Stimulated activated naive CD8-positive, alpha-beta T cell treated with anti-CD3 and anti-CD28 coated beads, Interleukin-15, Interleukin-2, amounts not matched to agents 100 ng/mL and 50 ng/mL, for 24 hours (primary cell): ENCODE measurements around the gene IFI44.

Source experiments
- H3K27ac Mint-ChIP-seq: one replicate; pipeline ENCODE4 v1.8.0; 2021; ENCODE audit warnings: mild to moderate bottlenecking, mixed read lengths
- H3K27me3 Mint-ChIP-seq: one replicate; pipeline ENCODE4 v1.8.0; 2021; ENCODE audit warnings: mixed read lengths
- H3K36me3 Mint-ChIP-seq: one replicate; pipeline ENCODE4 v1.8.0; 2021; ENCODE audit warnings: low read depth, mixed read lengths
- H3K4me1 Mint-ChIP-seq: one replicate; pipeline ENCODE4 v1.8.0; 2021; ENCODE audit warnings: low read depth, mixed read lengths
- H3K4me3 Mint-ChIP-seq: one replicate; pipeline ENCODE4 v1.8.0; 2021; ENCODE audit warnings: mild to moderate bottlenecking, mixed read lengths
- H3K9me3 Mint-ChIP-seq: one replicate; pipeline ENCODE4 v1.8.0; 2021; ENCODE audit warnings: mixed read lengths

The IFI44 gene

DNA sequence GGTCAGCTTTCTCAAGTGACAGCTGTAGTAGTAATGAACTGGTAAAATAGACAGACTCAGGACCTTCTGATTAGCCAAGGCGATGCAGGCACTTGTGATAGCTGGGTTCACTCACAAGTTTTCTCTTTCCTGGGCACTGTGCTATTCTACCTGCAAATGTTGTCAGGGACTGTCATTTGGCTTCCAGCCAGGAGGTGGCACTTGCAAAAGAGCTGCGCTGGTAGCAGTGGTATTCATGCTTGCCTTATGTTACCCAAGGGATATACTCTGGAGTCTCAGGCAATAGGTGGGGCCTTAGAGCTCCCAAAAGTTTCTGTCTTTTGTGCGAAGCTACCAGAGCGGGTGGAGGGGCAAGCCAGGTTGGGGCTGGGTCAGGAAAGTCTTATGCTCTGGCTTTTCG lies 23.5 kb downstream of the IFI44 start:
- Mint-ChIP-seq H3K27me3 (no peaks in the 10 kb centered on the region), H3K9me3 (no peaks in the 10 kb centered on the region), H3K4me1 (peaks cover 3% of the 10 kb centered on the region), H3K4me3 (no peak overlapping the region), H3K27ac (no peak overlapping the region), H3K36me3 (no peaks in the 10 kb centered on the region)

DNA sequence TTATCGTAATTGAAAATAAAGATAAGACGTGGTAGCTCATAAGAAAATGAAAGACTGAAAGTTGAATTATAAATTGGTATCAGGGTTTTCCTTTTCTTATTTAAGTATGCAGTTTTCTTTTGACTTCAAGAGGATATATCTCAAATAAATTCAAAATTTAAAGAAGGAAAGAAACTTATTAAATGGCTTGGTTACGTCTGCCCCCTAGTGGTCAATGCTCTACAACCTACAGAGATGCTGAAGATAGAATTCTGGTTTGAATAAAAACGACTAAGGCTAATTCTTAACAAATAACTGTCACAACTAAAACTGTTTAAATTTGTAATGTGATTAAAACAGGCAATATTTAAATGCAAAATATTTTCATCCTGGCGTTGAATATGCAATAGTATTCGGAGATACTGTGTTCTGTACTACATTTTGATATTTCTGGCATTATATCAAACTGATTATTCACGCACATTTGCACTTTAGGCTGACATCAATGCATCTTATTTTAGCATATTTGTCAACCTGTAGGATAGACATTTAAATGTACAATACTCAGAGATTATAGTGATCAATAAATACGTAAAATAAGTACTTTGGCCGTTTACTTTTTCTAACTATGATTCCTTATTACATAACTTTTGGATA lies 26.8 kb downstream of the IFI44 start:
- no peaks in the 10 kb centered on the region for H3K36me3 Mint-ChIP-seq
- peaks cover 7% of the 10 kb centered on the region for H3K4me1 Mint-ChIP-seq
- no peak overlapping the region for H3K27ac Mint-ChIP-seq
- no peaks in the 10 kb centered on the region for H3K9me3 Mint-ChIP-seq
- peaks cover 8% of the 10 kb centered on the region for H3K27me3 Mint-ChIP-seq
- no peak overlapping the region for H3K4me3 Mint-ChIP-seq

DNA sequence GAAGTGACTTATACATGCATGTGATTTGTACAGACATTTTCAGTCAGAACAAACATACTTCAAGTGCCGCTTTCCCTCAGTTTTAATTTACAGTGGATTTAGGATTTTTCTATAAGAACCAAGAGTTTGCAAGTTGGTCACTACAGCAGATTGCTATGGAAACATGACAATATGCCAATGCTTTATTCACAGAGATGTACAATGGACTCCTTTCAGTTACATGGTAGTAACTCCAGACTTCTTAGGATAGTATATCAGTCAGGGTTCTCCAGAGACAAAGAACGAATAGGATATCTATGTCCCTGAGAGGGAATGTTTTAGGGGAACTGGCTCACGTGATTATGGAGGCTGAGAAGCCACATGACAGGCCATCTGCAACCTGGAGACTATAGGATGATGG lies 27.4 kb downstream of the IFI44 start:
- Mint-ChIP-seq H3K36me3 (no peaks in the 10 kb centered on the region), H3K9me3 (no peaks in the 10 kb centered on the region)

DNA sequence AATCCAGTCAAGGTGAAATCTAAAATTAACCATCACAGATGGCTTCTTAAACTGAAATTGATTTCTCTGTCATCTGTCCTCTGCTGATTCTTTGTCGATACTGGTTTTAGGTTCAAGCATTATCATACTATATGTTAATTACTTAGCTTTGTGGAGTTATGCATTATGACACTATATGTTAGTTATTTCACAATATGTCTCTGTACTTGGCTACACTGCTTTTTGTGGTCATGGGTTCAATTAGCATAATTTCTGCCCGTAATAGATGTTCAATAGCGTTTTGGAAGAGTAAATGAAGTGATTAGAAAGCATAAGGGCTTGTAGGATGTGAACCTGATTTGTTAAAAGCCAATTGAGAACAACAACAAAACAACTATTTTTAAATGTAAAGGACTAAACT lies 28.2 kb downstream of the IFI44 start:
- H3K9me3 Mint-ChIP-seq = no peaks in the 10 kb centered on the region
- H3K36me3 Mint-ChIP-seq = no peaks in the 10 kb centered on the region
- no peak overlapping the region for H3K4me3 Mint-ChIP-seq
- peaks cover 7% of the 10 kb centered on the region for H3K4me1 Mint-ChIP-seq
- peaks cover 10% of the 10 kb centered on the region for H3K27me3 Mint-ChIP-seq
- H3K27ac Mint-ChIP-seq = no peak overlapping the region

More for the DNA sequence above, 27.4 kb downstream of the IFI44 start:
- H3K4me3 Mint-ChIP-seq = no peak overlapping the region
- peaks cover 7% of the 10 kb centered on the region for H3K4me1 Mint-ChIP-seq
- no peak overlapping the region for H3K27ac Mint-ChIP-seq
- H3K27me3 Mint-ChIP-seq = peaks cover 10% of the 10 kb centered on the region

DNA sequence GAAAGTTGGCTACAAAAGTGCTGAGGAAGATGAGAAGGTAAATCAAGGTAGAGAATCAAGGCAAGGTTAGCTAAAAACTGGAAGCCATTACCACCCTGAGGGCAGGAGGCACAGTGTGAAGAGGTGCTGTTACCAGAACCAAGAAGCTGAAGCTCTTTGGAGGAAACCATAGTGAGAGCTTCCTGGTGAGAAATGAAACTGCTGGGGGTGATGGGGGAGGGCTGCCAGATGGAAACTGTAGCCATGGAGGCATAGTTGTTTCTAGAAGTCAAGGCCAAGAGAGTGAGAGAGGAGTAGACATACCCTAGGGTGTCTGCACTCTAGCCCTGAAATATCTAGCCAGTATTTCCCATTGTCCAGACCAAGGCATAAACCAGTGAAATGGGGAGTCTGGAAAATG lies 28.7 kb downstream of the IFI44 start:
- H3K9me3 Mint-ChIP-seq = no peaks in the 10 kb centered on the region
- no peak overlapping the region for H3K27ac Mint-ChIP-seq
- no peaks in the 10 kb centered on the region for H3K36me3 Mint-ChIP-seq
- no peak overlapping the region for H3K4me3 Mint-ChIP-seq
- peaks cover 7% of the 10 kb centered on the region for H3K4me1 Mint-ChIP-seq
- H3K27me3 Mint-ChIP-seq = peaks cover 10% of the 10 kb centered on the region

DNA sequence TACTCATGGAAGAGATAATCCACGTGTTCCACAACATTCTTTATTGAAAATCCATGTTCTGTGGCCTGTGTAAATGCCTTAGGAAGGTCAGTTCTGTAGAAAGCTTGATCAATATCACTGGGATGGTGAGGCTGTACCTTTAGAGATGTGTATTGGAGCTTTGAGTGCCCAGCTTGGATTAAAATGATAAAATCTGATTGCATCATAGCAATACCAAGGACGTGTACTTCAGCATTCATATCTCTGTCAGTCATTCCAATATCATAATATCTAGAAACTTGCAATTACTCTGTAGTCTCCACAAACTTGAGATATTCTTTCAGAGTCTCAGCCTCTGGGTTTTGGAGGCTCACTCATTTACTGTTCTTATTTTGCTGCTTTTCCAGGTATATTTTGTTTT lies 31.6 kb downstream of the IFI44 start:
- Mint-ChIP-seq H3K4me1 (peaks cover 7% of the 10 kb centered on the region), H3K27me3 (peaks cover 16% of the 10 kb centered on the region), H3K36me3 (no peaks in the 10 kb centered on the region), H3K4me3 (no peak overlapping the region), H3K27ac (no peak overlapping the region), H3K9me3 (no peaks in the 10 kb centered on the region)

DNA sequence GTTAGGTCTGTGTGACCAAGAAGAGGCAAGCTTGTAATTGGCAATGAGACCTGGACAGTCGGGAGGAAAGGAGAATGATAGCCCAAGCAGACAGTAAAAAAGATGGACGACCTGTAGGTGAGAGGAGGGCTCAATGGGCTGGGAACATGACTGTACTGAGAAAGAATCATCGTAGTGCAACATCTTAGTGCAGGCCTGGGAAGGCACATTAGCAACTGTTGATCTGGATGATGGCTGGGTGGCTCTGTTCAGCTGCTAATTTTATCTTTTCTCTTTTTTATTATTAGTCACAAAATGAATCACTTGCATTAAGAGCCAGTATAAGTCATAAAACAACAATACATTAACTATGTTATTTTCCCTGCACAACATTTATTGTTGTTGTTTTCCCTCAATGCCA lies 32.9 kb downstream of the IFI44 start:
- H3K27ac Mint-ChIP-seq = no peak overlapping the region
- H3K4me1 Mint-ChIP-seq = peaks cover 7% of the 10 kb centered on the region
- peaks cover 16% of the 10 kb centered on the region for H3K27me3 Mint-ChIP-seq
- H3K36me3 Mint-ChIP-seq = no peaks in the 10 kb centered on the region
- H3K9me3 Mint-ChIP-seq = no peaks in the 10 kb centered on the region
- no peak overlapping the region for H3K4me3 Mint-ChIP-seq

DNA sequence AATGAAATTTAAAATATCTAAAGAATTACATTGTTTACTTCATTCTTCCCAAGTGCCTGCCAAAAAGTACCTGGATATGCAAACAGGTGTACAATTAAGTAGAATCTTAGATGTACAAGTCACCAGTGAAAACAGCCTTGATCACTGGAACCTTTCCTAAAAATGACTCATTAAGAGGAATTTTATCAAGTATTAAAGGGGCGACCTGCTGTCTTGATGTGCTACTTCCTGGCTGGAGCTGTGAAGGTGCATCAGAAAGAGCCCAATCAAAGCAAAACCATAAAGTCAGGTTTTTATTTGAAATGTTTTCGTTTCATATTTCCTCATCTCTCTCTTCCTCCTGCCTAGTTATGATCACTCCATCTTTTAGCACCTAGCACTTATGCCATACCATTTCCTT lies 33.4 kb downstream of the IFI44 start:
- no peak overlapping the region for H3K4me3 Mint-ChIP-seq
- H3K27ac Mint-ChIP-seq = no peak overlapping the region

DNA sequence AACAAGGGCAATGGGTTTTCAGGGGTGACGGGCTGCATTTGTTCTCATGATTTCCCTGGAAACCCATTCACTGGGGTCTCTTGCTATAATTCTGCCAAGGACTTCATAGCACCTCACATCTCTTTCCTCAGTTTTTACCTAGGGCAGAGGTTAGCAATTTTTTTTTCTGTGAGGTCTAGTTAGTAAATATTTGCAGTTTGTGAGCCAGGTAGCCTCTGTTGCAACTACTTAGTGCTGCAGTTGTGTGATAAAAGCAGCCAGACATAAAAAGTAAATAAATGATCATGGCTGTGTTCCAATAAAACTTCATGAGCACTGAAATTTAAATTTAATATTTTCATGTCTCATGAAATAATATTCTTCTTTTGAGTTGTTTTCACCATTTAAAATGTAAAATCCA lies 37.7 kb downstream of the IFI44 start:
- Mint-ChIP-seq H3K27ac (no peak overlapping the region), H3K27me3 (peaks cover 9% of the 10 kb centered on the region), H3K9me3 (no peaks in the 10 kb centered on the region), H3K4me3 (no peak overlapping the region), H3K36me3 (no peaks in the 10 kb centered on the region), H3K4me1 (peaks cover 2% of the 10 kb centered on the region)

More for the DNA sequence above, 33.4 kb downstream of the IFI44 start:
- H3K9me3 Mint-ChIP-seq = no peaks in the 10 kb centered on the region
- peaks cover 4% of the 10 kb centered on the region for H3K4me1 Mint-ChIP-seq
- H3K27me3 Mint-ChIP-seq = peaks cover 16% of the 10 kb centered on the region
- H3K36me3 Mint-ChIP-seq = no peaks in the 10 kb centered on the region

DNA sequence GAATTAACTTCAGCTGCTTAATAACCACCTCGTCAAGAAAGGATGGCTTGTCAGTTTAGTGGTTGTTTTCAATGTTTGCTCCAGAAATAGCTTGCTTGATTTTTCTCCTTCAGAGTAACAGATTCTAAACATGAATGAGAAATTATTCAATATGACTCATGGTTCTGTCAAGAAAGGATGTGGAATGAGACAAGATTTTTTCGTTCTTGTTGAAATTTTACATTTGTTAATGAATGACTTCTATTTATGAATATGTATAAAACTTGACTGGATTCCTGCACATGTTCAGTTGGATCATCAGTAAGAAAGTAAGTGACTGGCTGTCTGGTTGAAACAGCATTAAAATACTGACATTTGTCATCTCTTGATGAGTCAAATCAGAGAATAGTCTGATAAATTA lies 38.3 kb downstream of the IFI44 start:
- H3K36me3 Mint-ChIP-seq = no peaks in the 10 kb centered on the region
- H3K4me3 Mint-ChIP-seq = no peak overlapping the region
- H3K27me3 Mint-ChIP-seq = peaks cover 9% of the 10 kb centered on the region
- H3K4me1 Mint-ChIP-seq = peaks cover 3% of the 10 kb centered on the region
- H3K27ac Mint-ChIP-seq = no peak overlapping the region
- no peaks in the 10 kb centered on the region for H3K9me3 Mint-ChIP-seq

DNA sequence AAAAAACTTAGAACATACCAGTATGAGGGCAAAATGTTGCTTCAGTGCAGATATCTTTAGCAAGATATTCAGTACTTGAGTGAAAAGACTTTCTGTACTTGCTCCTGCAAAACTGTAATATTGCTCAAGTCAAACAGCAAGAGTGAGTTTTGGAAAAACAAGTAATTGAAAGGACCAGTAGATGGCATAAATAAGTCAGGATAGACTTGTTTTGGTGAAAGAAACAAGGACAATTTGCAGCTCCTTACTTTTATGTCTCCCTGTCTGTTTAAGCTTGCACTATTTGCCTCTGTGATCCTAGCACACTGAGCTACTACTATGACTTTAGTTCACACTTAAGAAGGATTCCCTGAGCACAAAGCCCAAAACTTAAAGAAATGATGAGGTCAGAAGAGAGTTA lies 39.1 kb downstream of the IFI44 start:
- peaks cover 3% of the 10 kb centered on the region for H3K4me1 Mint-ChIP-seq
- H3K9me3 Mint-ChIP-seq = no peaks in the 10 kb centered on the region
- H3K4me3 Mint-ChIP-seq = no peak overlapping the region
- no peak overlapping the region for H3K27ac Mint-ChIP-seq
- no peaks in the 10 kb centered on the region for H3K36me3 Mint-ChIP-seq
- H3K27me3 Mint-ChIP-seq = peaks cover 9% of the 10 kb centered on the region

DNA sequence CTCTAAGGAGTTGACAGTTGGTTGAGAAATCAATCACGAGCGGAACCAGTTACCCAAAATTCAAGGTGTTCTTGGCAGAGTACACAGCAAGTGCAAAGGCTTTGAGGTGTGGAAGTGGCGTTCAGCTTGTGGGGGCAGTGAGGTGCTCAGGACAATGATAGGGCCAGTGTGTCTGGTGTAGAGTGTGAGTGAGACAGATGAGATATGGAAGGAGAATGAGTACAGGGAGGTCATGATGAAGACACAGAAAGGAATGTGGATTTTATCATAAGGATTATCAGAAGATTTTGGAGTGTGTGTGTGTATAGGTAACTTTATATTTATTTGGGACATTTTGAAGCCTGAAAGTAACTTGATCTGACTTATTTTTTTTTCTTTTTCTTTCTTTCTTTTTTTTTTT lies 40.9 kb downstream of the IFI44 start:
- Mint-ChIP-seq H3K36me3 (no peaks in the 10 kb centered on the region), H3K4me3 (no peak overlapping the region), H3K27ac (no peak overlapping the region), H3K9me3 (no peaks in the 10 kb centered on the region), H3K27me3 (peaks cover 12% of the 10 kb centered on the region), H3K4me1 (peaks cover 3% of the 10 kb centered on the region)

DNA sequence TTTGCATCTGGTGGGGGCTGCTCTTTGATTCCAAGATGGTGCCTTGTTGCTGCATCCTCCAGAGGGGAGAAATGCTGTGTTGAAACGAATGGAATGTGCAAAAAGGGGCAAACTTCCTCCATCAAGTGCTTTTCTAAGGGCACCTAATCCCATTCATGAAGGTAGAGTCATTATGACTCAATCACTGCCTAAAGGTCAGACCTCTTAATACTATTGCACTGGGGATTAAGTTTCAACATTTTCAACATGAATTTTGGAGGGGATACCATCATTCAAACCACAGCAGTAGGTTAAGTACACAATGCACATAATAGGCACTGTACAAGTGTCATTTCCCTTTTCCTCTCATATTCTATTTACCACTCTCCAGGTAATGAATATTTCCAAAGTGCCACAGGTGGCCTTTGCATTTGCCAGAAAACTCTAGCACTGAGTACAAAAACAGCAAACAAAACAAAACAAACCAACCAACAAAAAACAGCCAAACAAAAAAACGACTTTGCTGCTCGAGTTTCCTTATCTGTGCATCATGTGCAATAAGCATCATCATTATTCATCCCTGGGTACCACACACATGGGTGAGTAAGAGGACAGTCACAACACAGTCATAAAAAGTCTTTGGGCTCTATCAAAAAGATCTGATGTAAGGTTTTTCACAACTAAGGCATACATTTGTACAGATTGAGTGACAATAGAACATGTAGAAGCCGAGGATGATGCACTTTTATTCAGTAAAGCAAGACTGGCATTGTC lies 42.5 kb downstream of the IFI44 start:
- Mint-ChIP-seq H3K27ac (no peak overlapping the region), H3K9me3 (no peaks in the 10 kb centered on the region), H3K36me3 (no peaks in the 10 kb centered on the region), H3K4me1 (peaks cover 3% of the 10 kb centered on the region), H3K4me3 (no peak overlapping the region), H3K27me3 (peaks cover 10% of the 10 kb centered on the region)

DNA sequence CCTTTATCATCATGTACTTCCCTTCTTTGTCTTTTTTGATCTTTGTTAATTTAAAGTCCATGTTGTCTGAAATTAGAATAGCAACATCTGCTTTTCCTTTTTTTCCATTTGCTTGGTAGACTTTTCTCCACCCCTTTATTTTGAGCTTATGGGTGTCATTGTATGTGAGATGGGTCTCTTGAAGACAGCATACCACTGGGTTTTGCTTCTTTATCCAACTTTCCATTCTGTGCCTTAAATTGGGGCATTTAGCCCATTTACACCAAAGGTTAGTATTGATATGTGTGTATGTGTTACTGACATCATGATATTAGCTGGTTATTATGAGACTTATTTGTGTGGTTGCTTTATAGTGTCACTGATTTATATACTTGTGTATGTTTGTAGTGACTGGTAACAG lies 50.2 kb downstream of the IFI44 start:
- no peak overlapping the region for H3K4me3 Mint-ChIP-seq
- H3K36me3 Mint-ChIP-seq = no peaks in the 10 kb centered on the region

DNA sequence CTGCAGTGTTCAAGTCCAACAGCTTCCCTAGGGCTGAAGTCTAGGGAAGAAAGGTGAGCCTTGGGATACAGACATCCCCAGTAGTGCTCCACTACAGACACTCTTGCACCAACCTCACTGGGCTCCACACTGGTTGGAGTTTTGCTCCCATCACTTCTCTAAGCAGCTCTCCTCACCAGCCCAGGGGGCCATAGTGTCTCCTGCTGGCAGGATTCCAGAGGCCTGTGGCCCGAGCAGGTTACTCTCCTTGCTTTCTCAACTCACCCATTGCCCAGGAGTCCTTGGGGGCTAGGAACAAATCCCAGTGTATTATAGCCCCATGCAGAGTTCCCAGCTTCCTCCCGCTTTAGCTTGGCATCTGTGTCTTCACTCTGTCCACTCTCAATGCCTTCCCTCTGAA lies 52.8 kb downstream of the IFI44 start:
- Mint-ChIP-seq H3K4me3 (no peak overlapping the region), H3K27me3 (peaks cover 27% of the 10 kb centered on the region), H3K9me3 (peaks cover 22% of the 10 kb centered on the region), H3K4me1 (no peaks in the 10 kb centered on the region), H3K36me3 (no peaks in the 10 kb centered on the region), H3K27ac (no peak overlapping the region)

More for the DNA sequence above, 50.2 kb downstream of the IFI44 start:
- Mint-ChIP-seq H3K27me3 (peaks cover 29% of the 10 kb centered on the region), H3K9me3 (peaks cover 22% of the 10 kb centered on the region), H3K27ac (no peak overlapping the region), H3K4me1 (no peaks in the 10 kb centered on the region)

DNA sequence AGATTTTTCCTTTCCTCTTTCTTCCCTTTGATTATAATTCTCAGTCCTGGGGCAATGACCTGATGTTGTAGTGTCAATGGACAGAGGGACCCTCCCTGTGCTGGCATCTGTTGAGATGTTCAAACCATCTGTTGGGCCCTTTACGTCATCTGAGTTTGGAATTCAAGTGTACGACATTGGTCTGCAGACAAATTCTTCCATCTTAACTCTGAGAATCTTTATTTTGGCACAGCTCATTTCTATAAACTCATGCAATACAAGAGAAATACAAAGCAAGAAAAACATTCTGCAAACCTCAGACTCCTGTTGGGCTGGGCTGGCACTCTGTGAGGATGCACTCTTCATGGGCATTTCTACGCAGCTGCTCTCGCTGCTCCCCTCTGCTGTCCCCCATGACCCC lies 54.2 kb downstream of the IFI44 start:
- H3K9me3 Mint-ChIP-seq = peaks cover 17% of the 10 kb centered on the region
- H3K27me3 Mint-ChIP-seq = peaks cover 21% of the 10 kb centered on the region
- no peak overlapping the region for H3K4me3 Mint-ChIP-seq
- H3K4me1 Mint-ChIP-seq = no peaks in the 10 kb centered on the region
- no peaks in the 10 kb centered on the region for H3K36me3 Mint-ChIP-seq
- no peak overlapping the region for H3K27ac Mint-ChIP-seq
